Activated T-helper 17 cell treated with anti-CD3 and anti-CD28 coated beads, Interleukin-2, amount 50 U/mL, for 72 hours (primary cell): Measurements from ENCODE around the gene GALNT5. TPM values are rescaled to one million over a fixed set of nuclear protein-coding genes. Genes with fewer than 3 reads are reported as not detected.

Experiments used
- ATAC-seq: fragments of 150-1000 bp; cut with Tn5 transposase; replicated peaks from 2 replicates; pipeline ENCODE4 v1.10.0; 2021; ENCODE audit warnings: mild to moderate bottlenecking, moderate library complexity
- H3K27ac Mint-ChIP-seq: one replicate; pipeline ENCODE4 v1.8.0; 2022; ENCODE audit warnings: mixed read lengths
- H3K27me3 Mint-ChIP-seq: one replicate; pipeline ENCODE4 v1.8.0; 2022; ENCODE audit warnings: mixed read lengths
- H3K36me3 Mint-ChIP-seq: one replicate; pipeline ENCODE4 v1.8.0; 2022; ENCODE audit warnings: low read depth, mild to moderate bottlenecking, mixed read lengths
- H3K4me1 Mint-ChIP-seq: one replicate; pipeline ENCODE4 v1.8.0; 2022; ENCODE audit warnings: mixed read lengths
- H3K4me3 Mint-ChIP-seq: one replicate; pipeline ENCODE4 v1.8.0; 2022; ENCODE audit warnings: mild to moderate bottlenecking, mixed read lengths
- H3K9me3 Mint-ChIP-seq: one replicate; pipeline ENCODE4 v1.8.0; 2022; ENCODE audit warnings: mixed read lengths
- total RNA-seq, 2 donors: library from RNA; stranded (reverse); gene quantifications; one replicate each; pipeline ENCODE4 v1.2.3, GENCODE V29; 2022

GALNT5 gene
- total RNA-seq, 2 donors from 2014 or later = 0.08 to 0.17 TPM

DNA sequence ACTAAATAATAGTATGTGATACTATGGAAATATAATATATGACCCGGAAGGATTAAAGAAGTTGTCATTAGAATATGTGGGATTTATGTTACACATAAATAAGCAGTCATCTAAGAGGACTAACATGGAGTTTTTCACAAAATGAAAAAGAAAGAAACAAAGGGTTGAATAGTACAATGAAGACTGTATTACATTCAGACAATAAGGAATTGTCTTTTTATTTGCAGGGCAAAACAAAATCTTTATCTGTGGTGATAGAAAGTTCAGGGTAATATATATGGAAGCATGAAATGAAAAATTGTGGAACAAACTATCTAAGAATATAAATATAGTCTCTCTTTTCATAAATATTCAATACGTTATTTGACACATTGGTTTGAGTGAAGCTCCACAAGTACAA, 62.3 kb downstream of the GALNT5 start:
- Mint-ChIP-seq H3K4me3 (no peak overlapping the region), H3K27me3 (no peaks in the 10 kb centered on the region), H3K9me3 (no peaks in the 10 kb centered on the region), H3K27ac (no peak overlapping the region), H3K36me3 (peaks cover 20% of the 10 kb centered on the region), H3K4me1 (no peaks in the 10 kb centered on the region)
- no peak for ATAC-seq

DNA sequence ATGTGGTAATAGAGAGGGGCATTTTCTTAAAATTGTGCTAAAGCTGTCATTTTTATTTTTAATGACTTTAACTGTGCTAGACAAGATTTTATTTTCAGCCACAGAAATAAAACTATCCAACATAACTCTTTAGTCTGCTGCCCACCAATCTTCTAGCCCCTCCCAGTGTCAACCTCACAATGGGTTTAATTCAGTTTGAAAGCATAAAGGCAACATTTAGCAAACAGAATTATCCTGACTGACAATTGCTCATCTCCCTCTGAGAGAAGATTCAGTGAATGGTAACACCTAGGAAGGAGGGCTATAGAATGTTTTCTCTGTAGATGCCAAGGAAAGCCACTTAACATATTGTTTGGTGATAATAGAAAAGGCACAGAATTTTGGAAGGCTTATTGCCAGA, 62.9 kb downstream of the GALNT5 start:
- Mint-ChIP-seq H3K27me3 (no peaks in the 10 kb centered on the region), H3K4me1 (no peaks in the 10 kb centered on the region), H3K36me3 (peaks cover 22% of the 10 kb centered on the region), H3K9me3 (no peaks in the 10 kb centered on the region), H3K27ac (no peak overlapping the region), H3K4me3 (no peak overlapping the region)
- ATAC-seq = no peak

DNA sequence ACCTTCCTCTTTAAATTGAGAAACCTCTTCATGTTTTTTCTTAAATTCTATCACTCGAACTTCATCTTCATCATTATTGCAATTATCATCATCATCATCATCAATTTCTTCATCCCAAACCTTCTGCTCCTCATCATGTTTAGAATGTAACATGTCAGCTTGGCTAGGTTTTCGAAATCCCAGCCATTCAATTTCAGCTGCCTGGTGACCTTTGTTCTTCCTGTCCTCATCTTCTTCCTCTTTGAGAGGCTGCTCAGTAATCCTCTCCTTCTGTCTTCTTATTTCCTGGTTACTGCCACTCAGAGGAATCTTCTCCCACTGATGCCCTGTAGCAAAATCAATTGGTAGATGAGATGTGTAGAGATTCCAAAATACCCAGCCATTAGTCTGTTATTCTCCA, 64.0 kb downstream of the GALNT5 start:
- H3K9me3 Mint-ChIP-seq = no peaks in the 10 kb centered on the region
- H3K27me3 Mint-ChIP-seq = no peaks in the 10 kb centered on the region
- H3K4me1 Mint-ChIP-seq = no peaks in the 10 kb centered on the region
- no peak for ATAC-seq
- H3K36me3 Mint-ChIP-seq = peaks cover 24% of the 10 kb centered on the region
- H3K4me3 Mint-ChIP-seq = no peak overlapping the region
- H3K27ac Mint-ChIP-seq = no peak overlapping the region

DNA sequence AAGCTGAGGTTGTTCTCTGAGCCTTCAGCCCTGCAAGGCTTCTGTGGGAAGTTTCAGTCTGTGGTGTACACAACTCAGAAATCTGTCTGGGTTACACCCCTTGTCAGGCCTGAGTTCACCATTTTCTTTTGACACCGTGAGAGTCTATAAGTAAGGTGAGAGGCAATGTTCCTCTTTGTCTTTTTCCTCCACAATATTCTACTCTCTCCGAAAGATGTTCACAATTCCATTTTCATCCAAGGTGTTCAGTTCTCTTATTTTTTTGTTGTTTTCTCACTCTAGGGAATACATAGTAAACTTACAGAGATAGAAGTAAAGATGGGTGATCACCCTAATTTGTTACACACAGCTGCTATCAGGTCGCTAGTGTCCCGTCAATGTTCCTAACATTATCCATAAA, 64.9 kb downstream of the GALNT5 start:
- peaks cover 24% of the 10 kb centered on the region for H3K36me3 Mint-ChIP-seq
- no peak overlapping the region for H3K4me3 Mint-ChIP-seq
- H3K9me3 Mint-ChIP-seq = no peaks in the 10 kb centered on the region
- H3K27me3 Mint-ChIP-seq = no peaks in the 10 kb centered on the region
- H3K4me1 Mint-ChIP-seq = peaks cover 5% of the 10 kb centered on the region
- no peak overlapping the region for H3K27ac Mint-ChIP-seq
- no peak for ATAC-seq

DNA sequence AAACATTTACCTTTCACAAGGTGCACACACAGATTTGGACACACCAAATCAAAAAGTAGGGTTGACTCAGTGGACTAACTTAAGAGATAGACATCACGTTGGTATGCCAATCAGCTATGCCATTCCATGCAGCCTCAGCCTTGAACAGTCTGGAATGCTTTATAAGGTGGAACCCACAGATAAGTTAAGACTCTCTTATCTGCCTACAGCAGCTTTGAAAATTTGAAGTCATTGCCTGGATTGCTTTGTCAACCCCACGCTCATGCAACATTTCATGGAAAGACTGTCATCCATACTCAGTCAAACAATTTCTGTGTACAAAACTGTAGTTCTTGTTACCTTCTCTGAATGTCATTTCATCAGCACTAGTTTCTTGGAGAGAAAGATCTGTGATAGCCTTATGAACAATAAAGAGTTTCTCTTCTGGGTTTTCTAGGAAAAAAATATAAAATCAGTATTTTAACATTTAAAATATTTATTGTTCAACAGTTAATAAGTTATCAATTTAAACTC, 66.9 kb downstream of the GALNT5 start:
- H3K27ac Mint-ChIP-seq = no peak overlapping the region
- no peaks in the 10 kb centered on the region for H3K27me3 Mint-ChIP-seq
- no peak overlapping the region for H3K4me3 Mint-ChIP-seq
- peaks cover 24% of the 10 kb centered on the region for H3K36me3 Mint-ChIP-seq
- ATAC-seq = no peak
- no peaks in the 10 kb centered on the region for H3K9me3 Mint-ChIP-seq
- peaks cover 10% of the 10 kb centered on the region for H3K4me1 Mint-ChIP-seq

DNA sequence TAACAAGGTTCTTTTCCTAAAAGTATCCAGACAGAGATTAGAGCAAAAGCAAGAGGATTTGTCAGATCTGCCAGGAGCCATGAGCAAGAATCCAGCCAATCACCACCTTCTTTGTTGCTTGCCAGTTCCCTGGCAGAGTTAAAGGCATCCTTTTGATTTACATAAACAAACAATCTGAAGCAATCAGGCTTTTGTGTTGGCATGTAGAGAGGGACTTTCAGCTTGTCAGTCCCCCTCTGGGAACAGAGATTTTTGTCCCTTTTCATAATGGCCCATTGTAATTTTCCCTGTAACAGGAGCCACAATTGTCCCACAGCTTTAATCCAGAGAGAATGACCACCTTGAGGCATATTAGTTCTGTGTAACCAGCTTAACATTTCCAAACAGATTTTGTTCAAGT, 68.3 kb downstream of the GALNT5 start, which contains the start of gene ERMN:
ERMN (minus strand) TSS at position 39 of the 400 bp plus-strand sequence. CDS start 182 bp downstream, outside the sequence.
- Mint-ChIP-seq H3K4me3 (no peak within 1 kb of the TSS), H3K36me3 (peaks cover 24% of the 10 kb centered on the region), H3K27me3 (no peaks in the 10 kb centered on the region), H3K27ac (no peak within 1 kb of the TSS), H3K9me3 (no peaks in the 10 kb centered on the region), H3K4me1 (peaks cover 11% of the 10 kb centered on the region)
- no peak for ATAC-seq

DNA sequence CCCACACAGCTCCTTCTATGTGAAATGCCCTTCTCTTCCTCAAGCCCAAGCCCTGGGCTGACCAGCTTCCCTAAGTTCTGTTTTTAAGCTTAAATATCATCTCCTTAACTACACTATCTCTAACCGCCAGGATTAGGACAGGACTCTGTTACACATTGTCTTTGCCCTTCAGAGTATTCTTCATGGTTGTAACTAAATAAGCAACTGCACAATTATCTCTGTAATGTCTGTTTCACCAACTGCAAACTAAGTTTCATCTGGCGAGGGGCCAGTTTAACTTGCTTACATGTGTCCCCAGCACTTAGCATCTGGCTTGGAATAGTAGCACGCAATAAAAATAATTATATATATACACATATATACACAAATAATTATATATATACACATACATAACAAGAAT, 69.2 kb downstream of the GALNT5 start:
- peaks cover 18% of the 10 kb centered on the region for H3K4me1 Mint-ChIP-seq
- H3K36me3 Mint-ChIP-seq = peaks cover 17% of the 10 kb centered on the region
- no peak for ATAC-seq
- no peak overlapping the region for H3K4me3 Mint-ChIP-seq
- no peaks in the 10 kb centered on the region for H3K9me3 Mint-ChIP-seq
- H3K27ac Mint-ChIP-seq = no peak overlapping the region
- H3K27me3 Mint-ChIP-seq = no peaks in the 10 kb centered on the region

DNA sequence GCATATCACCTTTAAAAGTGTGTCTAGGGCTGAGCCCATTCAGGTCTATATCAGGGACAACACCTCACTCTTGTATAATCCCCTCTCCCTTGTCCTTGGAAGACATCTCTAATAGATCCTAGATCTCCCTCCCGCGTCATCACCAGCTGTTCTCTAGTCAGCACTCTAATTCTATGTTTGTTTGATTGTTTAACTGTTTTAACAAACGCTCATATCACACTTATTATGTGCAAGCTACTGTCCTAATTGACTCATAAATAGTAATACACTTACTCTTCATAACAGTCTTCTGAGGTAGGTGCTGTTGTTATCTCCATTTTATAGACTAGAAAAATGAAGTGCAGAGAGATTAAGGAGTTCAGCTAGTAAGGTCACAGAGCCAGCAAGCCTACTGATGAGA, 69.7 kb downstream of the GALNT5 start:
- ATAC-seq = peak; percentile 50

DNA sequence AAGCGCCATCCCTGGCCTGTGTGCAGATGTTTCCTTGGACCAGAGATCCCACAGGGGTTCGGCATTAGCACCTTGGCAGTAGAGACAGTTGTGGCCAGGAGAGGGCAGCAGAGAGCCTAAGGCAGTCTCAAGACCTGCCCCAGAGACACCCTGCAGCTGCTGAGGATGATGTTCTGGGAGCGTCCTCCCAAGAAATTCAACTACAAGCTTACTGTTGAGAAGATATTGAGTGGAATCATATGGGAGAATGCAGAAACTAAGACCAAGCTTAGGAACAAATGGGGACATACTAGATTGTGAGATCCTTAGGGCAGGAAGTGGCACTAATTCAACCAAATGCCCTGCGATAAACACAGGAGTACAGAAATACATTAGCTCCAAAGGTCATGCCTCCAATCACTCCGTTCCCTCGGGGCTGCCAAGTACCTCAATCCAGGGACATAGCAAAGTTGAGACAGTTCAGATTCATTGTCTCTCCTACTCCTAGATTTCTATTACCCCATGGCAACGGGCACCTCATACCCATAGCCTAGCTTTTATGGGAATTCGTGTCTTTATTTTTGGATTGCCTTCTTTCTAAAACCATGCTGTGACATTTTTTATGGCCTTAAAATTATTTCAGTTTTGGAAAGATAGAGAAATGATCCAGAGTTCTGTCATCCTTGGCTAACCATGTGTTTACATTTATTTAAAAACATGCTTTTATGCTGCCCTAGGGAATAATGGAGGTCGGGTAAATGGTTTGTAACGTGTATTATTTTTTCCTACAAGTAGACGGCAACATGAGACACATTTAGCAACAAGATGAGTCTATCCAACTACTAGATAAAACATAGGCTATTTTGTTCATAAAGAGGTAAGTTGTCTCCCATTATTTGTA, 70.4 kb downstream of the GALNT5 start:
- H3K27me3 Mint-ChIP-seq = no peaks in the 10 kb centered on the region
- H3K4me1 Mint-ChIP-seq = peaks cover 24% of the 10 kb centered on the region
- no peaks in the 10 kb centered on the region for H3K9me3 Mint-ChIP-seq
- H3K36me3 Mint-ChIP-seq = peaks cover 9% of the 10 kb centered on the region
- H3K27ac Mint-ChIP-seq = peak overlapping the region; percentile 48
- peak overlapping the region; percentile 52 for H3K4me3 Mint-ChIP-seq
- ATAC-seq = peak; percentile 96

More for the DNA sequence above, 69.7 kb downstream of the GALNT5 start:
- Mint-ChIP-seq H3K4me1 (peaks cover 18% of the 10 kb centered on the region), H3K27ac (peak overlapping the region; percentile 48), H3K36me3 (peaks cover 14% of the 10 kb centered on the region), H3K27me3 (no peaks in the 10 kb centered on the region), H3K9me3 (no peaks in the 10 kb centered on the region), H3K4me3 (peak overlapping the region; percentile 52)

DNA sequence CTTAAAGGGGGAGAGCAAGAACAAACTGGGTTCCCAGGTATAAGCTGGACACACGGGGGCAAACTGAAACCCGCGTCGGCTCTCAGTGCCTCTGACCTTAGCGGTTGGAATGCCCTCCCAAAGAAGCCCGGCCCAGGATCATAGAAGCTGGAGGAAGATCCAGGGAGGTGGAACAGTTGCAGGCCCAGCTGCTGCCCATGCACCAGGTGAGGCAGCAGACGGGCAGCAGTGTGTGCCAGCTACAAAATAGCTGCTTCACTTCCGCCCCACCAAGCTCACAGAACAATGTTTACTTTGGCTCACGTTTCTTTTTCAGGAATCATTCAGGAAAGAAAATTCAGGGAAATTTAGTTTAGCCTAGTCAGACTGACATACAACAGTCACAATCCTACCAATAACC, 72.0 kb downstream of the GALNT5 start:
- Mint-ChIP-seq H3K27me3 (no peaks in the 10 kb centered on the region), H3K9me3 (no peaks in the 10 kb centered on the region), H3K27ac (peak overlapping the region; percentile 45), H3K4me3 (no peak overlapping the region), H3K36me3 (peaks cover 5% of the 10 kb centered on the region), H3K4me1 (peaks cover 40% of the 10 kb centered on the region)
- no peak for ATAC-seq

DNA sequence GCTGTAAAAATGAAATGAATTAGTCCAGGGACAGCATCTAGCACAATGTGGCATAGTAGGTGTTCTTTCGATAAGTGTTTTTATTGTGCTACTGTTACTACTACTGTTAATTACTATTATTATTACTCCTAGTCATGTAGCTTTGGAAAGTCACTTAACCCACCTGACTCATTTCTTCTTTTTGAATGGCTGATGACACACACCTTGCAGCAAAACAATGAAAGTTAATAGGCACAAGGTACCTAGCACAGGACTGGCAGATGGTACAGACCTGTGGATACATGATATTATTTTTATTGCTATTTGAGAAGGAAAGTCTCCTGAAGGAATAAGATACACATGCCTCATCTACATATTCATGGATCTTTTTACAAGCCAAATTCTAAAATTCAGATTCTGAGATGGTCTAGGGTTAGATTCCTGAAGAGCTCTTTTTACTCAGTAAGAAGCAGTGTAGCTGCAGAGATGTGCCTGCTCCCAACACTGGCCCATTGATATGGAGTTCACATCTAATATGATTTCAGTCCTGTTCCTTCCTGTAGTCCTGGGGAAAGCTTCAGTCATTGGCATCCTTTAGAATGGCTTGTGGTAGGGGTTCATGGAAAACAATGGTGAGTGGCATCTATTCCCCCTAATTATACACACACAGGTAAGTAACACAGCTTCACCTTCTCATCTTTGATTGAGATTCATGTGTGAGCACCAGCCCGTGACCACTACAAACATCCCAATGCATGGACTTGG, 76.0 kb downstream of the GALNT5 start:
- Mint-ChIP-seq H3K27ac (peak overlapping the region; percentile 26), H3K4me1 (peaks cover 49% of the 10 kb centered on the region)

DNA sequence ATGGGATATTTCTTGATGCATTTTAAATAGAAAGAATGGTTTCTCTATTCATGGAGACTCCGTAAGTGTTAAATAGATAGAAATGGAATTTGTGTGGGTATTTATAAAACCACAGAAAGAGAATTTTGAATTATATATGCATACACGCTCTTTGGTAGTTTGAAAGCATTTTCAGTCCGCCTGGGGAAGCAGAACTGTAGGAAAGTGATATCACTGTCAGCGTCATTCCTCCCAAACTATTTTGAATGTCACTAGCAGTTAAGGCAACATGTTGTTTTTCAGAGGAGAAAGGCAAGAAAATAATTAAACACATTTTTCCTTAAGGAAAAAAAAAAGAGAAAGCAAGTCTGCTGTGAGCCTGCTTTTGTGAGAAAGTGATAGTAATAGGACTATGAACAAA, 76.8 kb downstream of the GALNT5 start:
- Mint-ChIP-seq H3K4me3 (peak overlapping the region; percentile 60), H3K9me3 (no peaks in the 10 kb centered on the region)

More for the DNA sequence above, 76.0 kb downstream of the GALNT5 start:
- H3K27me3 Mint-ChIP-seq = no peaks in the 10 kb centered on the region
- ATAC-seq = peak; percentile 84
- H3K4me3 Mint-ChIP-seq = peak overlapping the region; percentile 60
- H3K36me3 Mint-ChIP-seq = no peaks in the 10 kb centered on the region
- no peaks in the 10 kb centered on the region for H3K9me3 Mint-ChIP-seq

DNA sequence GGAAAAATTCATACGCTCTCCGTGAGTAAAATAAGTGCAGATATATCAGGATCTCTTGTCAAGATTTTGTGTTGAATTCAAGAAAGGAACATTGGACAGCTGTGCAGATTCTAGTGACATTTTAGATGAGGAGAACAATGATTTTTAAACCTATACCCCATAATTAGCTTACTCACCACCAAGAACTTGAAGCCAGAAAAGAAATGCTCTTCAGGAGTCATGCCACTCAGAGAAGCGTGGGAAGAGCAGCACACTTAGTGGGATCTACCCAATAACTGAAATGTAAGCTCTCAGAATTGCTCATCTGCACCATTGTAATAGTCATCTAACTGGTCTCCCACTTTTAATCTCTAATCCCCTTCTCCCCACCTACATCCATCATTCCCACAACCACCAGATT, 77.3 kb downstream of the GALNT5 start:
- H3K27me3 Mint-ChIP-seq = no peaks in the 10 kb centered on the region
- no peaks in the 10 kb centered on the region for H3K9me3 Mint-ChIP-seq
- H3K27ac Mint-ChIP-seq = peak overlapping the region; percentile 26
- peak; percentile 56 for ATAC-seq
- peak overlapping the region; percentile 60 for H3K4me3 Mint-ChIP-seq
- H3K36me3 Mint-ChIP-seq = no peaks in the 10 kb centered on the region
- H3K4me1 Mint-ChIP-seq = peaks cover 44% of the 10 kb centered on the region

More for the DNA sequence above, 76.8 kb downstream of the GALNT5 start:
- H3K27me3 Mint-ChIP-seq = no peaks in the 10 kb centered on the region
- no peaks in the 10 kb centered on the region for H3K36me3 Mint-ChIP-seq
- no peak for ATAC-seq
- peak overlapping the region; percentile 26 for H3K27ac Mint-ChIP-seq
- H3K4me1 Mint-ChIP-seq = peaks cover 45% of the 10 kb centered on the region

DNA sequence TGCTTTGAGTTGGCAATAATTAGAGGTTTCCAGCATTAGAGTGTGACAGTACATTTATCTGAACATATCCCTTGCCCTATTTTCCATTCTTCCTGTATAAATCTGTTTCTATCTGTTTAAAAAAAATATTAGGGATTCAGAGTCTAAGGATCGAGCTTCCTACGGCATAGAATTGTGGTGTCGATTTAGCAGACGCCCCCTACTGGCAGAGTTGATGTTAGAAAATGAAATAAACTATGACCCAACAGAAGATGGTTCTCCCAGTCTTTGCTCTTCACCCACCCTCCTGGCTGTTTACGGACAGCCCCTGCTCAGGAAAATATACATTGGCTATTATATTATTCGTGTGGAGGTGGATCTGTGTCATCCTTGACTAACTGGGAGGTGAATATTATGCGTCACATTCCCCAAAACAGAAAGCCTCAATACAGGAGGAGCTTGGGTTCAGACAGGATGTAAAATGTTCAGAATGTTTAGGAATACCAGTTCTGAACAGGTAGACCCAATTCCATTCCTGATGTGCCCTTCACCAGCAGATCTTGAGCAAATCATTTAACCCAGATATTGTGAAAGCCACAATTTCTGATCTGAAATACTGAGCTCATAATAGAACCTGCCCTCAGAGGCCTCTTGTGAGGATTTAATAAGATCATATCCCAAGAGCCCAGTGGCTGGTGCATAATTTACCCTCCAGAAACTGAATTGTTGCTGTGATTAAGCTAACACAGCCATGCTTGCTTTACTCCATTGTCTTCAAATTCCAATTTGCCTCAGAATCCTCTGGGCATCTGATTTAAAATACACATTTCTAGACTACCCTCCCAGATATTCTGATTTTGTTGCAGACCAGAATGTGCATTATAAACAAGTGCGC, 78.9 kb downstream of the GALNT5 start:
- Mint-ChIP-seq H3K4me1 (peaks cover 40% of the 10 kb centered on the region), H3K27me3 (no peaks in the 10 kb centered on the region), H3K4me3 (peak overlapping the region; percentile 60), H3K27ac (no peak overlapping the region), H3K9me3 (no peaks in the 10 kb centered on the region), H3K36me3 (peaks cover 6% of the 10 kb centered on the region)
- peak; percentile 25 for ATAC-seq
